Transverse colon (tissue), 4 donors: ENCODE results near the gene ADAM11. TPM values are rescaled to one million over a fixed set of nuclear protein-coding genes. Genes with fewer than 3 reads are reported as not detected.

ENCODE experiments used
- DNase-seq: peaks from one replicate; pipeline ENCODE4 v3.0.0-alpha.2; 2019
- H3K27ac ChIP-seq, 4 donors: fragments of 200-600 bp; sonication (generic); 2 replicates each; pipeline ENCODE4 v1.5.1; 2016 to 2018; ENCODE audit warnings: inconsistent platforms in 4 of 4
- H3K27me3 ChIP-seq: fragments of 200-600 bp; sonication (generic); 2 replicates; pipeline ENCODE4 v1.5.1; 2017; ENCODE audit warnings: inconsistent platforms
- H3K36me3 ChIP-seq, 4 donors: fragments of 200-600 bp; sonication (generic); 2 replicates each; pipeline ENCODE4 v1.5.1; 2017 to 2019; ENCODE audit warnings: inconsistent platforms in 4 of 4
- H3K4me1 ChIP-seq, 4 donors: fragments of 200-600 bp; sonication (generic); 2 replicates each; pipeline ENCODE4 v1.5.1; 2017 to 2020; ENCODE audit warnings: inconsistent platforms in 4 of 4
- H3K4me3 ChIP-seq, 4 donors: fragments of 200-600 bp; sonication (generic); 1 replicate in 1 of 4; 2 replicates in 3 of 4; pipeline versions ENCODE4 v1.5.1 to v1.6.1; 2017 to 2019; ENCODE audit warnings: inconsistent platforms in 4 of 4
- H3K9me3 ChIP-seq, 2 donors: fragments of 200-600 bp; sonication (generic); 2 replicates each; pipeline ENCODE4 v1.5.1; 2017 to 2019; ENCODE audit warnings: inconsistent platforms in 2 of 2
- CTCF ChIP-seq, 5 experiments: fragments of 200-600 bp in 3 of 5; fragments of 450-650 bp in 2 of 5; sonication (generic) in 3 of 5; IDR thresholded peaks; 1 replicate in 2 of 5; 2 replicates in 3 of 5; pipeline ENCODE4 v1.5.1; 2016 to 2017; ENCODE audit warnings: antibody characterized with exemption in 5 of 5, inconsistent platforms in 3 of 5, mild to moderate bottlenecking in 2 of 5, moderate library complexity in 1 of 5
- EP300 ChIP-seq: sonication (generic); formaldehyde crosslinking; IDR thresholded peaks from one replicate; pipeline ENCODE4 v1.6.1; 2017; ENCODE audit warnings: antibody characterized with exemption, low read depth
- POLR2A ChIP-seq: fragments of 450-650 bp; IDR thresholded peaks from one replicate; pipeline ENCODE4 v1.6.1; 2016; ENCODE audit warnings: antibody characterized with exemption, mild to moderate bottlenecking, moderate library complexity
- POLR2AphosphoS5 ChIP-seq, 3 donors: sonication (generic); formaldehyde crosslinking; IDR thresholded peaks; one replicate each; pipeline ENCODE4 v1.6.1; 2016; ENCODE audit warnings: antibody characterized with exemption in 3 of 3
- WGBS, 2 donors: methylation state at CpG; one replicate each; pipeline ENCODE4 v1.1.5; 2018; ENCODE audit warnings: low coverage in 1 of 2; 5-methylcytosine and 5-hydroxymethylcytosine counted together
- in situ Hi-C, 4 donors: fragments of 200-750 bp; cut with MboI; loops; one replicate each; pipeline versions ENCODE4 v1.15.0 to v1.15.1; 2017; ENCODE audit warnings: low sequenced_read_pairs in 3 of 4, low pct_ligation_motif_present in 1 of 4, low pct_unique_long_range_greater_than_20kb in 1 of 4
- intact Hi-C: fragments of 100-400 bp; cut with DNase I; formaldehyde crosslinking; loops from one replicate; pipeline ENCODE4 v1.15.1; 2023; ENCODE audit warnings: low total_unique reads
- total RNA-seq, 4 donors: library from RNA; depleted of rRNA; stranded (reverse); fragments of >200 nt; gene quantifications; one replicate each; pipeline ENCODE4 v1.1.0, GENCODE V29; 2016

Gene ADAM11
- total RNA-seq, 4 donors from 2014 or later = 0.37 to 2.0 (median 0.72) TPM

- Histone ChIP-seq H3K4me1 (peaks cover 12 to 26% (median 19%) of the 10 kb centered on the region in 4 donors), H3K4me3 (peak overlapping the region; percentile 34 to 61 (median 45)), H3K27me3 (peaks cover 17% of the 10 kb centered on the region), H3K27ac (peak overlapping the region; percentile 38 to 85 (median 70)), H3K36me3 (no peaks in the 10 kb centered on the region), H3K9me3 (no peaks in the 10 kb centered on the region)
- TF ChIP-seq CTCF (IDR thresholded peaks at IDR 0.05) (peak in 2 of 5 experiments; percentile 7 to 16), EP300 (no peak)
- 1% methylated on average over 38 of the region's 50 CpGs; no CpG with 5 or more reads in 1 of the 2 donors for WGBS, 2 donors
- peak; percentile 99 for DNase-seq
- in situ Hi-C loops (no loop called here), intact Hi-C loops (loop anchor here (10.0 kb wide), 1 partner anchor 360 kb away; the partner anchor contains the start of genes ACBD4 and PLCD3)
Measured at GRCh38 chr17:44775136-44775837, 16.5 kb downstream of the ADAM11 start.

- no peaks in the 10 kb centered on the region for H3K9me3 ChIP-seq
- intact Hi-C loops (loop anchor here (10.0 kb wide), 1 partner anchor 359 kb away; the partner anchor contains the start of genes ACBD4 and PLCD3), in situ Hi-C loops (no loop called here)
- H3K4me3 ChIP-seq = peak overlapping the region; percentile 29 to 61 (median 46)
- TF ChIP-seq POLR2A (peak; percentile 10), EP300 (no peak)
- peak overlapping the region; percentile 58 to 85 (median 70) for H3K27ac ChIP-seq
- H3K4me1 ChIP-seq = peaks cover 12 to 30% (median 19%) of the 10 kb centered on the region in 4 donors
- DNase-seq = no peak
- 0 to 4% methylated on average over 11 to 40 of the region's 43 CpGs for WGBS, 2 donors
- peaks cover 17% of the 10 kb centered on the region for H3K27me3 ChIP-seq
- H3K36me3 ChIP-seq = no peaks in the 10 kb centered on the region
Measured at GRCh38 chr17:44775838-44776621, 17.2 kb downstream of the ADAM11 start.

- intact Hi-C loops (loop anchor here (10.0 kb wide), 1 partner anchor 358 kb away; the partner anchor contains the start of genes ACBD4 and PLCD3), in situ Hi-C loops (no loop called here)
- Histone ChIP-seq H3K4me3 (no peak overlapping the region), H3K27me3 (peaks cover 17% of the 10 kb centered on the region), H3K36me3 (no peaks in the 10 kb centered on the region), H3K9me3 (no peaks in the 10 kb centered on the region), H3K27ac (peak overlapping the region; percentile 58 to 85 (median 70)), H3K4me1 (peaks cover 12 to 31% (median 21%) of the 10 kb centered on the region in 4 donors)
- TF ChIP-seq POLR2AphosphoS5 (IDR thresholded peaks at IDR 0.05) = no peak
- no peak for TF ChIP-seq CTCF (IDR thresholded peaks at IDR 0.05)
- TF ChIP-seq EP300 = no peak
- TF ChIP-seq POLR2A = no peak
- DNase-seq = no peak
- WGBS, 2 donors = 82% methylated on average over 19 of the region's 19 CpGs; no CpG with 5 or more reads in 1 of the 2 donors
Measured at GRCh38 chr17:44776628-44777393, 18.0 kb downstream of the ADAM11 start.

GRCh38 chr17:44777394-44778348 lies 18.9 kb downstream of the ADAM11 start:
- Histone ChIP-seq H3K36me3 (no peaks in the 10 kb centered on the region), H3K4me1 (peaks cover 12 to 31% (median 21%) of the 10 kb centered on the region in 4 donors), H3K4me3 (no peak overlapping the region), H3K9me3 (no peaks in the 10 kb centered on the region), H3K27ac (peak overlapping the region in 1 of 4 donors; percentile 85), H3K27me3 (peaks cover 8% of the 10 kb centered on the region)
- TF ChIP-seq CTCF (IDR thresholded peaks at IDR 0.05) = no peak
- TF ChIP-seq POLR2A = no peak
- TF ChIP-seq EP300 = no peak
- TF ChIP-seq POLR2AphosphoS5 (IDR thresholded peaks at IDR 0.05) = no peak
- DNase-seq = no peak
- intact Hi-C loops (loop anchor here (10.0 kb wide), 1 partner anchor 357 kb away; the partner anchor contains the start of genes ACBD4 and PLCD3), in situ Hi-C loops (no loop called here)
- WGBS, 2 donors = 84% methylated on average over 16 of the region's 20 CpGs; no CpG with 5 or more reads in 1 of the 2 donors
